ENCODE data around the gene NLRP6. TPM values are rescaled to one million over a fixed set of nuclear protein-coding genes. Genes with fewer than 3 reads are reported as not detected.

The NLRP6 gene
- total and polyA plus RNA-seq, 7 experiments from 2014 or later, result 5.4 to 24.7 (median 13.8) TPM

DNA sequence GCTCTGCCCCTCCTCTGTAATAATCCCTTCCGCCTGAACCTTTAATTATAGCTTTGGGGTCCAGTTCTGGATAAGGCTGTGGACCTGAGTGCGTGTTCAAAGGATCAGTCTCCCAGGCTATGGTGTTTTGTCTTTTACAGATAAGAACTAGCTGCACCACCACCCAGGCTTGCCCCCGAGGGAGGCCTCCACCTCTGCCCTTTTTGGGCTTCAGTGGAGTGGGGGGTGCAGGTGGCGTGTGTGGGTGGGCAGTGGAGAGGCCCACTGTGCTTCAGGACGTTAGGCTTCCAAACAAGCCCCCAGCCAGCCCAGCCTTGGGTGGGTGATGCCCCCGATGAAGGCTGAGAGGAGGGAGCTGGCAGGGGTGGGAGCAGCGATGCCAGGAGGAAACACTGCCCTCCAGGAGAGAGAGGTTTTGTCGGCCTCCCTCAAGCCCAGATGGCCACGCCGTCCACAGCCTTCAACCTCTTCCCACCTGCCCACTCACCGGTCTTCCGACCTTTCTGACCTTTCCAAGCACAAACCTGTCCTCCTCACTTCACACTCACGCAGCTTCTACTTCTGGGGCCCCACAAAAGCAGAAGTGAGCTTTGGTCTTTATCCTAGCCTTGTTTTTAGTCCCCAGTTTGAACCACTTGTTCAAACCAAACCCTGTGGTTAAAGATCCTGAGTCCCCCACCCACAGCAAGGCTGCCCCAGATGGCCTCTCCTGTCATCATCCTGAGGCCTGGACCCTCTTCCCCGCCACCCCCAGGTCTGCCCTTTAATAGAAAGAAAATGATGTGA, 21.1 kb upstream of the NLRP6 start:
- peaks cover 0 to 12% (median 0%) of the 10 kb centered on the region in 7 donors for H3K4me1 Mint-ChIP-seq
- H3K27me3 Mint-ChIP-seq, result peaks cover 0 to 8% (median 0%) of the 10 kb centered on the region in 5 donors
- H3K27ac Mint-ChIP-seq, result no peak overlapping the region
- peaks cover 0 to 10% (median 5%) of the 10 kb centered on the region in 5 donors for H3K36me3 Mint-ChIP-seq
- CTCF ChIA-PET, result no interaction called here
- Histone ChIP-seq H3K4me1 (ENCODE audit: control insufficient read depth in 2 of 2, insufficient read depth in 2 of 2, low read length in 2 of 2) (no peaks in the 10 kb centered on the region), H3K27me3 (ENCODE audit: control insufficient read depth in 2 of 2, insufficient read depth in 2 of 2, low read length in 2 of 2) (no peaks in the 10 kb centered on the region), H3K4me3 (ENCODE audit: low read length) (no peak overlapping the region), H3K36me3 (ENCODE audit: control insufficient read depth in 2 of 3, insufficient read depth in 3 of 3, low read length in 3 of 3) (peaks cover 0 to 19% (median 5%) of the 10 kb centered on the region in 3 experiments), H3K9me3 (ENCODE audit: control insufficient read depth in 2 of 3, low read length in 3 of 3) (no peaks in the 10 kb centered on the region), H3K27ac (ENCODE audit: low read depth, low read length) (no peak overlapping the region)
- ATAC-seq, result no peak
- intact Hi-C loops (cut with micrococcal nuclease), result no loop called here
- DNase-seq, result no peak
- H3K4me3 Mint-ChIP-seq, result no peak overlapping the region
- POLR2A ChIA-PET, result interaction anchor here (0.6 to 3.7 kb wide), 6 partner anchors 11 to 351 kb away, joined by 3 to 18 read pairs (median 4); no protein-coding TSS in a partner anchor
- peaks cover 0 to 2% (median 0%) of the 10 kb centered on the region in 11 donors for H3K9me3 Mint-ChIP-seq

DNA sequence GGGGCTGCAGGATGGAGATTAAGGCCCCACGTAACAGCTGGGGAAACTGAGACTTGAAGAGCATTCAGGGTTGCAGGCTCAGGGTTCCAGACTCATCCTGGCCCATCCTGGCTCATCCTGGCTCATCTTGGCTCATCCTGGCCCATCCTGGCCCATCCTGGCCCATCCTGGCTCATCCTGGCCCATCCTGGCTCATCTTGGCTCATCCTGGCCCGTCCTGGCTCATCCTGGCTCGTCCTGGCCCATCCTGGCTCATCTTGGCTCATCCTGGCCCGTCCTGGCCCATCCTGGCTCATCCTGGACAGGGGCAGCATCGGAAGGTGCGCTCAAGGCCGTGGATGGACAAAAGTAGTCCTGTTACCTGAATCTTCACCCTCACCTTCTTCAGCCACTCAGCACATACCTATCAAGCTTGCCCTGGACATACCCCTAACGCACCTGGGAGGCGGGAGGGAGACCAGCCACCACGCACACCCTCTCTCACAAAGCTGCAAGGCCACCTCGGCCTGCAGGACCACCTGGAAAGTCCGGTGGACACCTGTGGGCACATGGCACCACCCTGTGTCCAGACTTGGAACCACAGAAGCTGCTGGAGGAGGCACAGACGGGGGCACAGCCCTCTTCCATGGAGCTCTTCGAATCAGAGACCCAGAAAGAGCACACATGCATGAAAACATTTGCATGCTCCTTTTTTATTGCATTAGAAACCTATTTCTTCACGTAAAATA, 20.3 kb upstream of the NLRP6 start:
- no peak overlapping the region for H3K27ac ChIP-seq (ENCODE audit: low read depth, low read length)
- H3K9me3 ChIP-seq (ENCODE audit: control insufficient read depth in 2 of 3, low read length in 3 of 3), result no peaks in the 10 kb centered on the region
- no peak for ATAC-seq
- H3K27ac Mint-ChIP-seq, result peak overlapping the region in 2 of 9 donors; percentile 48 to 55
- H3K4me1 Mint-ChIP-seq, result peaks cover 0 to 12% (median 0%) of the 10 kb centered on the region in 7 donors
- ChIA-PET CTCF (no interaction called here), POLR2A (interaction anchor here (0.6 to 2.2 kb wide), 4 partner anchors 10 to 190 kb away, joined by 3 to 13 read pairs (median 3); no protein-coding TSS in a partner anchor)
- no peak for DNase-seq
- H3K27me3 ChIP-seq (ENCODE audit: control insufficient read depth in 2 of 2, insufficient read depth in 2 of 2, low read length in 2 of 2), result no peaks in the 10 kb centered on the region
- peaks cover 0 to 2% (median 0%) of the 10 kb centered on the region in 11 donors for H3K9me3 Mint-ChIP-seq
- intact Hi-C loops (cut with micrococcal nuclease), result no loop called here
- no peak overlapping the region for H3K4me3 ChIP-seq (ENCODE audit: low read length)
- no peaks in the 10 kb centered on the region for H3K4me1 ChIP-seq (ENCODE audit: control insufficient read depth in 2 of 2, insufficient read depth in 2 of 2, low read length in 2 of 2)
- peaks cover 0 to 11% (median 0%) of the 10 kb centered on the region in 3 experiments for H3K36me3 ChIP-seq (ENCODE audit: control insufficient read depth in 2 of 3, insufficient read depth in 3 of 3, low read length in 3 of 3)
- no peak overlapping the region for H3K4me3 Mint-ChIP-seq
- H3K27me3 Mint-ChIP-seq, result peaks cover 0 to 8% (median 0%) of the 10 kb centered on the region in 5 donors
- peaks cover 0 to 8% (median 0%) of the 10 kb centered on the region in 5 donors for H3K36me3 Mint-ChIP-seq

DNA sequence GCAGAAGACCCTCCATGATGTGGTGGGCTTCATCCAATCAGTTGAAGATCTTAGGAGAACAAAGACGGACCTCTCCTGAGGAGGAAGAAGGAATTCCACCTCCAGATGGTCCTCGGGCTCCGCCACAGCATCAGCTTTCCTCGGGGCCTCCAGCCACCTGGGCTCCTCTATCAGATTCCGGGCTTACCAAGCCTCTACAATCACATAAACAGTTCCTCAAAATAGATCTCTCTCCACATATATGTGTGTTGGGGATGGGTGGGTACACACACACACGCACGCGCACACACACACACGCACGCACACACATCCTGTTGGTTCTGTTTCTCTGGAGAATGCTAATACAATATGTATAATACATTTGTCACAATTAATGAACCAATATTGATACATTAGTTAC, 18.8 kb upstream of the NLRP6 start:
- POLR2A ChIA-PET, result interaction anchor here (1.0 to 1.3 kb wide), 3 partner anchors 11 to 30 kb away, joined by 3 to 4 read pairs (median 3); partner anchors contain the start of genes PSMD13 and SIRT3
- H3K9me3 Mint-ChIP-seq, result peaks cover 0 to 2% (median 0%) of the 10 kb centered on the region in 11 donors
- peaks cover 0 to 8% (median 0%) of the 10 kb centered on the region in 5 donors for H3K27me3 Mint-ChIP-seq
- H3K27ac ChIP-seq (ENCODE audit: low read depth, low read length), result no peak overlapping the region
- no peak overlapping the region for H3K4me3 ChIP-seq (ENCODE audit: low read length)
- H3K4me3 Mint-ChIP-seq, result no peak overlapping the region
- no peaks in the 10 kb centered on the region for H3K9me3 ChIP-seq (ENCODE audit: control insufficient read depth in 2 of 3, low read length in 3 of 3)
- intact Hi-C loops (cut with micrococcal nuclease), result no loop called here
- no peak for DNase-seq
- H3K27ac Mint-ChIP-seq, result no peak overlapping the region
- CTCF ChIA-PET, result no interaction called here
- H3K27me3 ChIP-seq (ENCODE audit: control insufficient read depth in 2 of 2, insufficient read depth in 2 of 2, low read length in 2 of 2), result no peaks in the 10 kb centered on the region
- no peaks in the 10 kb centered on the region for H3K36me3 ChIP-seq (ENCODE audit: control insufficient read depth in 2 of 3, insufficient read depth in 3 of 3, low read length in 3 of 3)
- no peaks in the 10 kb centered on the region for H3K36me3 Mint-ChIP-seq
- no peaks in the 10 kb centered on the region for H3K4me1 ChIP-seq (ENCODE audit: control insufficient read depth in 2 of 2, insufficient read depth in 2 of 2, low read length in 2 of 2)
- ATAC-seq, result no peak
- peaks cover 0 to 12% (median 0%) of the 10 kb centered on the region in 7 donors for H3K4me1 Mint-ChIP-seq

DNA sequence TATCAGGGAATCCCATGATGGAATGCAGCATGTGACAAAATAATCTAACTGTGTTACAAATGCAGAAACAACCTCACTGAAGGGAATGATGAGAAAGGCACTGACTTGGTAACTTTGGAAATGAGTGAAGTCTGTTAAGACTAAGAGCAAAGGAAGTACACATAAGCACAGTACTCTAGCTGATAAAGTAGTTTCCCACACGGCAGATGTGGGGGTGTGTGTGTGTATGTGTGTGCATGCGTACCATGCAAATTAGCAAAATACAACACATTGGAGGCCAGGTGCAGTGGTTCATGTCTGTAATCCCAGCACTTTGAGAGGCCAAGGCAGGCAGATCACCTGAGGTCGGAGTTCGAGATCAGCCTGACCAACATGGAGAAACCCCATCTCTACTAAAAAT, 16.6 kb upstream of the NLRP6 start:
- ChIA-PET POLR2A (interaction anchor here (0.7 to 2.0 kb wide), 2 partner anchors 19 to 26 kb away, joined by 4 to 7 read pairs; no protein-coding TSS in a partner anchor), CTCF (interaction anchor here (0.7 to 2.0 kb wide), 2 partner anchors 11 to 46 kb away, joined by 3 to 13 read pairs; no protein-coding TSS in a partner anchor)
- Histone ChIP-seq H3K27me3 (ENCODE audit: control insufficient read depth in 2 of 2, insufficient read depth in 2 of 2, low read length in 2 of 2) (no peaks in the 10 kb centered on the region), H3K27ac (ENCODE audit: low read depth, low read length) (no peak overlapping the region), H3K9me3 (ENCODE audit: control insufficient read depth in 2 of 3, low read length in 3 of 3) (no peaks in the 10 kb centered on the region), H3K4me3 (ENCODE audit: low read length) (no peak overlapping the region), H3K36me3 (ENCODE audit: control insufficient read depth in 2 of 3, insufficient read depth in 3 of 3, low read length in 3 of 3) (no peaks in the 10 kb centered on the region), H3K4me1 (ENCODE audit: control insufficient read depth in 2 of 2, insufficient read depth in 2 of 2, low read length in 2 of 2) (no peaks in the 10 kb centered on the region)
- Mint-ChIP-seq H3K27ac (no peak overlapping the region), H3K36me3 (no peaks in the 10 kb centered on the region), H3K27me3 (peaks cover 0 to 7% (median 0%) of the 10 kb centered on the region in 5 donors), H3K4me3 (no peak overlapping the region), H3K4me1 (peaks cover 0 to 11% (median 1%) of the 10 kb centered on the region in 7 donors), H3K9me3 (peaks cover 0 to 3% (median 0%) of the 10 kb centered on the region in 11 donors)
- DNase-seq, result no peak
- ATAC-seq, result no peak
- intact Hi-C loops (cut with micrococcal nuclease), result no loop called here

DNA sequence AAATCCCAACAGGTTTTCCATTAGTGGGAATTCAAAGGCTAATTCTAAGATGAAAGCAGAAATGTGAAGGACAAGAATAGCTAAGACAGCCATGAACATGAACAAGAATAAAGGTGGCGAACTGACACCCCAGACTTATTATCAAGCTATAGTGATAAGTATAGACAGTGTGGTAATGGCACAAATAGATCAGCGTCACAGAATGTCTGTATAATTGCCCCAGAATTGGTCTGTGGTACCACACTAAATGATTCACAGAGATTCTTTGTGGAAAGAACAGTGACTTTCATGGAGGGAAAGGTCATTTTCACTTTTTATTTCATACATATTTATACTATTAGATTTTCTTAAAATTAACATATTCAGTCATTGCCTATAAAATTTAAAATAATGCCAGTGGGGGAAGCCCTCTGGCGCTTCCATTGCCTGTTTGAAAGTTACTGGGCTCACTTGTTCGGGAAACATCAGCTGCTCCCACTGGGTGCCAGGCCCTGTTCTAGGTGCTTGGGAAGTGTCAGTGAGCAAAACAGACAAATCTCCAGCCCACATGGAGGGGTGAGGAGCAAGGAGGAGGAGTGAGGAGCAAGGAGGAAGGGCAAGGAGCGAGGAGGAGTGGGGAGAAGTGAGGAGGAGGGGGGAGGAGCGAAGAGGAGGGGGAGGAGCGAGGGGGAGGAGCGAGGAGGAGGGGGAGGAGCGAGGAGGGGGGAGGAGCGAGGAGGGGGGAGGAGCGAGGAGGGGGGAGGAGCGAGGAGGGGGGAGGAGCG, 11.3 kb upstream of the NLRP6 start:
- intact Hi-C loops (cut with micrococcal nuclease), result loop anchor here (1.0 to 5.0 kb wide), 6 partner anchors 14 to 181 kb away; partner anchors contain the start of genes BET1L (in 1 of the 2), PSMD13 (in 1 of the 2), RIC8A (in 1 of the 2) and SIRT3 (in 1 of the 2)
- Histone ChIP-seq H3K27me3 (ENCODE audit: control insufficient read depth in 2 of 2, insufficient read depth in 2 of 2, low read length in 2 of 2) (no peaks in the 10 kb centered on the region), H3K27ac (ENCODE audit: low read depth, low read length) (peak overlapping the region; percentile 49), H3K4me3 (ENCODE audit: low read length) (no peak overlapping the region), H3K36me3 (ENCODE audit: control insufficient read depth in 2 of 3, insufficient read depth in 3 of 3, low read length in 3 of 3) (no peaks in the 10 kb centered on the region), H3K4me1 (ENCODE audit: control insufficient read depth in 2 of 2, insufficient read depth in 2 of 2, low read length in 2 of 2) (peaks cover 24 to 26% of the 10 kb centered on the region in 2 donors), H3K9me3 (ENCODE audit: control insufficient read depth in 2 of 3, low read length in 3 of 3) (no peaks in the 10 kb centered on the region)
- Mint-ChIP-seq H3K9me3 (peaks cover 0 to 3% (median 0%) of the 10 kb centered on the region in 11 donors), H3K36me3 (peaks cover 0 to 4% (median 0%) of the 10 kb centered on the region in 5 donors), H3K4me3 (peak overlapping the region; percentile 62 to 95 (median 80)), H3K27me3 (peaks cover 0 to 2% (median 0%) of the 10 kb centered on the region in 5 donors), H3K27ac (peak overlapping the region; percentile 55 to 100 (median 96)), H3K4me1 (peaks cover 20 to 40% (median 33%) of the 10 kb centered on the region in 7 donors)
- CTCF ChIA-PET, result interaction anchor here (1.0 to 3.6 kb wide), 5 partner anchors 14 to 60 kb away, joined by 3 to 34 read pairs (median 11); partner anchors contain the start of genes BET1L, NLRP6, PGGHG and RIC8A
- POLR2A ChIA-PET, result interaction anchor here (0.6 to 4.6 kb wide), 16 partner anchors 9 to 1973 kb away, joined by 3 to 330 read pairs (median 14); partner anchors contain the start of genes BET1L, IFITM1, IFITM2 and IFITM5
- peak in 5 of 9 donors; percentile 20 to 50 (median 41) for DNase-seq
- peak; percentile 14 for ATAC-seq
